GM18868 (cell line): ENCODE data around the gene MRC2.

ENCODE experiments used
- ATAC-seq: cut with Tn5 transposase; IDR thresholded peaks from one replicate; pipeline ENCODE4 v1.9.1; 2021; ENCODE audit warnings: mild to moderate bottlenecking, moderate library complexity; ENCODE audit not compliant: unreplicated experiment

Gene MRC2

GRCh38 chr17:62716834-62717588 lies 89.5 kb downstream of the MRC2 start:
- no peak for ATAC-seq

GRCh38 chr17:62717589-62717855 lies 90.1 kb downstream of the MRC2 start:
- ATAC-seq = no peak

GRCh38 chr17:62717889-62718288 lies 90.4 kb downstream of the MRC2 start:
- no peak for ATAC-seq

- ATAC-seq = no peak
Observed at GRCh38 chr17:62718429-62718828, 91.0 kb downstream of the MRC2 start.

GRCh38 chr17:62719586-62719985 lies 92.1 kb downstream of the MRC2 start:
- ATAC-seq = no peak

- no peak for ATAC-seq
Observed at GRCh38 chr17:62720126-62720850, 92.8 kb downstream of the MRC2 start.

GRCh38 chr17:62722625-62723024 lies 95.2 kb downstream of the MRC2 start:
- ATAC-seq = no peak

- ATAC-seq = no peak
Observed at GRCh38 chr17:62723842-62724241, 96.4 kb downstream of the MRC2 start.

- ATAC-seq = peak; percentile 89
Observed at GRCh38 chr17:62724398-62725146, 97.1 kb downstream of the MRC2 start.

GRCh38 chr17:62725791-62726249 lies 98.3 kb downstream of the MRC2 start:
- no peak for ATAC-seq

GRCh38 chr17:62727916-62728672 lies 100.6 kb downstream of the MRC2 start:
- ATAC-seq = no peak

- no peak for ATAC-seq
Observed at GRCh38 chr17:62732125-62732524, 104.7 kb downstream of the MRC2 start.

- no peak for ATAC-seq
Observed at GRCh38 chr17:62735044-62735651, 107.7 kb downstream of the MRC2 start.

GRCh38 chr17:62737513-62737912 lies 110.0 kb downstream of the MRC2 start:
- ATAC-seq = peak; percentile 49

GRCh38 chr17:62738281-62738680 lies 110.8 kb downstream of the MRC2 start:
- no peak for ATAC-seq

- no peak for ATAC-seq
Observed at GRCh38 chr17:62739645-62740388, 112.3 kb downstream of the MRC2 start.

GRCh38 chr17:62741290-62741689 lies 113.8 kb downstream of the MRC2 start:
- ATAC-seq = peak; percentile 77
